HG03196 (cell line): ENCODE data around the gene CCDC142.
"Not testable (repeated sequence)": the region's sequence is repeated elsewhere in the genome, so short reads cannot be mapped to it uniquely, and the experiment has no call there.

Experiments used
- ATAC-seq: cut with Tn5 transposase; IDR thresholded peaks from one replicate; pipeline ENCODE4 v1.9.1; 2021; ENCODE audit not compliant: unreplicated experiment

CCDC142 gene

GRCh38 chr2:74447230-74447999 lies 35.4 kb downstream of the CCDC142 start:
- no peak for ATAC-seq

DNA sequence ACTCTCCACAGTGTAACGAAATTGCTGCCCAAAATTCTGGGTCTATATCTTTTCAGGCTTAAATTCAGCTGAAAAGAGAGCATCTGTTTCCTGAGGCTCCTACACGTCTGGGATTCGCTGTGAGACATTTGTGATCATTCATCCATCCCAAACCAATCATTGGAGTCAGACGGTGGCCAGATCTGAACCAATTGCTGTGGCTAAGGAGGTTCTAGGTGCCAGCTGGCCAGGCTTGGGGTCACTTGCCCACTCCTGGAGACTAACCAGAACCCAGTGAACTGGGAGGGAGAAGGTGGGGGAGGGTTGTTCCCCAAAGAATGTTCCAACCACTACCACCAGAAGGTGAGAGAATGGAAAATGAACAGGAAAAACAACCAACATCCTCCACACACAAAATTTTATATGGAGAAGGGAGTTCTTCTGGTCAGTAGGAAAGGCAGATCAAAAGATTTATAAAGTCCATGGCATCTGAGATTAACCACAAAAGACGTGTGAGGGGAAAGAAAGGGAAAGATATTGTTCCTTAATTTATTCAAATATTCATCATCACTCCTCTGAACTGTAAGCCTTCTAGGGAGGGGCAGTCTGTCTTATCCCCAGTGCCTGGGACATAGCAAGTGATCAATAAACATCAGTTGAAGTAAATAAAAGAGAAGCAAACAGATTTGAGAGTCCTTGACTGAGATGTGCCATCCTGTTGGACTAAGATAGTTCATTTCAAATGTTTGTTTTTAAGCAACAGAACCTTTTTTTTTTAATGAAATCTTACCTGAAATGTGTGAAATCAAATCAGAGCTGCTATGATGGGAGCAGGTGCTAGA lies 38.1 kb downstream of the CCDC142 start:
- ATAC-seq, result no peak

DNA sequence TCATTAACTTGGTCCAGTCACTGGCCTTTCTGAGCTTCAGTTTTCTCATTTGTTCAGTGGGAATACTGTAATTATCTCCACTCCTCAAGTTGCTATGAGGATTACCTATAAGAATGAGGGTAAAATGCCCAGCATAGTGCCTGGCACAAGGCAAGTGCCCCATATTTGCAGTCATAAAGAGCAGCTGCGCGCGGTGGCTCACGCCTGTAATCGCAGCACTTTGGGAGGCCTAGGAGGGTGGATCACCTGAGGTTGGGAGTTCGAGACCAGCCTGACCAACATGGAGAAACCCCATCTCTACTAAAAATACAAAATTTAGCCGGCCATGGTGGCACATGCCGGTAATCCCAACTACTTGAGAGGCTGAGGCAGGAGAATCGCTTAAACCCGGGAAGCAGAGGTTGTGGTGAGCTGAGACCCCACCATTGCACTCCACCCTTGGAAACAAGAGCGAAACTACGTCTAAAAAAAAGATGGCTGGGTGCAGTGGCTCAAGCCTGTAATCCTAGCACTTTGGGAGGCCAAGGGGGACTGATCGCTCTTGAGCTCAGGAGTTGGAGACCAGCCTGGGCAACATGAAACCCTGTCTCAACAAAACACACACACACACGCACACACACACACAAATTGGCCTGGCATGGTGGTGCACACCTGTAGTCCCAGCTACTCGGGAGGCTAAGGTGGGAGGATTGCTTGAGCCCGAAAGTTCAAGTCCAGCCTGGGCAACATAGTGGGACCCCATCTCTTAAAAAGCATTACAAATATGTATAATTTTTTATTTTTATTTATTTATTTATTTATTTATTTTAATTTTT lies 40.1 kb downstream of the CCDC142 start:
- ATAC-seq, result not testable (repeated sequence)

- ATAC-seq, result peak; percentile 31
These were observed 40.9 kb downstream of the CCDC142 start, which contains the start of gene RTKN for GRCh38 chr2:74441690-74442482. RTKN (minus strand) TSS chr2:74441937; CDS start chr2:74441816, 121 bp downstream.

DNA sequence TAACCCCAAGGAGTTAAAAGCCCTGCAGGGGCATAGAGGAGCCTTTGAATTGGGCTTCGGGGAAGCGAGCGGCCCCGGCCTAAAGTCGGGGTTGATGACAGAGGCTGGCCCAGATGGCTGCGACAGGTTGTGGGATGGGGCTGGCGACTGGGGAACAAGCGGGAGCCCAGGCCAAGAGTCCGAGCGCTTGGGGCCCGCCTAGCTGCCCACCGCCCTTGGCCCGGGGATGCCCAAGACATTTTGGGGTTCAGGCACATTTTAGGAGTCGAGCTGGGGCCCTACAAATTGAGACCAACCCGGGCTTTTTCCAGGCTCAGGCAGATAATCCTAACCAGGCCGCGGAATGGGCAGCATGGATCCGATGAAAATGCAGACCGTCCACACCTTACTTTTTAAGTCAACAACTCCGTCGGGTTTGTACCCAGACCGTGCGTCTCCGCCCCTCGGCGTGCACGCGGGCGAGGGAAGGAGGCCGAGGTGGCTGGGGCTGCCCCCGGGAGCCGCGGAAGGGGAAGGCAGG lies 41.6 kb downstream of the CCDC142 start:
- ATAC-seq, result no peak

- ATAC-seq, result peak; percentile 82
These were observed 42.2 kb downstream of the CCDC142 start for GRCh38 chr2:74440378-74441169.

- ATAC-seq, result no peak
These were observed 42.9 kb downstream of the CCDC142 start for GRCh38 chr2:74439803-74440377.

DNA sequence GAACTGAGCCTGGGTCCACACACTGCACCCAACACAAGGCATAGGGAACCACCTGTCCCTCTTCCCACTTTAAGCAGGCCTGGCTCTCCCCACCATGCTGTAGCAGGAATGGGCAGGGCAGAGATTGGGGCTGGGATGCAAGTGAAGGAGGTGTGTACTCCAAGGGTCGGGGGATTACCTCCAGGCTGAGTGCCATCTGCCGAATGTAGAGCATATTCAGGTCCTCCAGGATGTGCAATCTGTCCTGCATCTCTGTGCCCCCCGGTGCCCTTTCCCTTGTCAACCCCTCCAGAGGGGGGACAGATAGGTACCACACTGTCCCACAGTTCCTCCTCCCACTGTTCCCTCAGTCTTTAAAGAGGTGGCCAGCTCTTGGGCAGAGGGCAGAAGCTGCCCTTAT lies 43.4 kb downstream of the CCDC142 start:
- ATAC-seq, result no peak

GRCh38 chr2:74438248-74438647 lies 44.5 kb downstream of the CCDC142 start:
- no peak for ATAC-seq

DNA sequence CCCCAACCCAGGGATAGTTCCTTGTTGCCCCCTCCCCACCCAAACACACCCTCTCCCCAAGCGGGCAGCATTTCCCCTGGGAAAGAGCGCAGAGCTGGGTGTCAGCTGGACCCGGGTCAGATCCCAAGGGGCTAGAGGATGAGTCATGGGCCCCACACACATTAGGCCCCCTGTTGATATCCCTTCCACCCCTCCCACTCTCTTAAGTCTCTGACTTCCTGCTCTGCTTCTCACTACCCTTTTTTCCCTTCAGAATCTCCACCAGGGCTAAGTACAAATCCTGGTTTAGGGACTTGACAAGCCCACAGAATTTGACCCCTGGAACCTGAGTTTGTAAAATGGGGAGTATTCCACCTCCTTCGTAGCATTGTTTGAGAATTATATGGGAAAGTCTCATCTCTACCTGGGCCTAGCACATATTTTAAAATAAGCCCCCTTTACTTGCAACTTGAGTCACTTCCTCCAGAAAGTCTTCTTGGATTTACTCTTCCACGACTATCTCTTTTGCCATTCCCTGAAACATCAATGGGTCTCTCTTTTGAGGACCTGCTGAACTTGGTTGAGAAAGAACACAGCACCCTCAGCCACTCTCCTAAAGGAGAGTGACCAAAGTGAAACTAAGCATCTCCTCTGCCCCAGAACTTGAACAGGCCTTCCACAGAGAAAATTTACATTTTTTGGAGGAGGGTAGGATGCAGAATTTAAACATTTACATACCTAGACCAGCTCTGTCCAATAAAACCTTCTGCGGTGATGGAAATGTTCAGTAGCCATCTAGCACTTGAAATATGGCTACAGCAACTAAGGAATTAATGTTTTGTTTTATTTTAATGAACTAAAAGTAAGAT lies 45.7 kb downstream of the CCDC142 start:
- no peak for ATAC-seq

DNA sequence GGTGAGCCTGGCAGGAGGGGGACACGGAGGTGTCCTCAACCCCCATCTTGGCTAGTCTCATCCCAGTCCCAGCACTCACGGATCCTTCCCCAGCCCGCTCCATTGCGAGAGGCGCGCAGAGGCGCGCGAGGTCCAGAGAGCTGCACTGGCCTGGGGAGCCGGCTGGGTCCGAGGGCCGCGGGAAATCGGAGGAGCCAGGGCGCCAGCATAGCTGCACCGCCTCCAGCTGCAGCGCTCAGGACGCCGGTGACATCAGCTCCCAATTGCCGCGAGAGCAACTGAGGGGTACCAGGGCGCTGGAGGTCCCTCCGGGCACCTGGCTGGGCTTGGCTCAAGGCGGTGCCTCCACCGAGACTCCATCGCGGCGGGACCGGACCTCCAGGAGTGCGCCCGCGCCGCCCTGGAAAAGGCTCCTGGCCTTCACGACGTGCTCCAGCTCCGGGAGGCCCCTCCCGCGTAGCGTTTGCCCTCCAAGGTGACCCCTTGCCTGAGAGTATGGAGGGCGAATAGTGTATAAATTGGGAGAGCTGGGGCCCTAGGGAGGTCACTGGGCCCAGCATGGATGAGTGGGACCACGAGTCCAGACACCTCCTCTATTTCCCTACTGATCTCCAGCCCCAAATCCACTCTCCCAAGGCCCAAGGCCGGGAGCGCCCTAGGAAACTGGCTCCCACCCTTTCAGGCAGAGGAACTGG lies 46.5 kb downstream of the CCDC142 start:
- ATAC-seq, result no peak

- no peak for ATAC-seq
These were observed 52.3 kb downstream of the CCDC142 start for GRCh38 chr2:74430502-74430901.

GRCh38 chr2:74429487-74430451 lies 53.0 kb downstream of the CCDC142 start:
- ATAC-seq, result no peak

DNA sequence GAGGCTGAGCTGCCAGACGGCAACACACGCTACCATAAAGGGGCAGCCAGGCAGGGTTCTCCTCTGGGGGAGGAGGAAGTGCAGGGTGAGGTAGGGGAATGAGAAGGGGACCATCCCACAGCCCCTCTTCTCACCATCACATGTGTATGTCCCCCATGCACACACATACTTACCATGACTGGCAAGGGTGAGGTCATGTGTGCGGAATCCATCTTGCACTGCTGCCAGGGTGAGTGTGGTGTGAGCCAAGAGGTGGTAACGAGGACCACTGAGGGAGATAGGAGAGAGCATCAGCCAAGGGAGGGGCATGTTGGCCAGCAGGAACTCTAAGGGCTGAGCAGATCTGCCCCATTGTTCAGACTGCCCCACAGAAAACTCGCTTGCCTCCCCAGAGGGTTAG lies 54.1 kb downstream of the CCDC142 start:
- no peak for ATAC-seq

DNA sequence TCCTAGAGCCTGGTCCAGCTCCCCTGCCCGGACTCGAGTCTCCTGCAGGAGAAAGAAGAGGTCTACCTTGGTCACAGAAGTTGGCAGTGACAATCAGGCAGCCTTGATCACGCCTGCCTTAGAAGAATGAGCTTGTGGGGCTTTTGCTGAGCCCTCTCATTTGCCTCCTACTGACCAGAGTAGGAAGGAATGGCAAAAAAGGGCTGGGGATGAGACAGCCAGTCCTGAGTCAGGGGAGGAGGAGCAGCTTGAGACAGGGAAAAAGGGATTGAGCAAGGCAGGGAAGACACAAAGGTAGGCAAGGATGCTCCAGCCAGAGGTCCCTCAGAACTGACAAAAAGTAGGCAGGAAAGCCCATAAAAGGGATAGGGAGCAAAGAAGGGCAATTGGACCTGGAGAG lies 55.2 kb downstream of the CCDC142 start:
- no peak for ATAC-seq

GRCh38 chr2:74426181-74426758 lies 56.5 kb downstream of the CCDC142 start:
- no peak for ATAC-seq
